GM19397 (cell line): ENCODE measurements around the gene ACVR2A.

Source experiments
- ATAC-seq: cut with Tn5 transposase; IDR thresholded peaks from one replicate; pipeline ENCODE4 v1.9.1; 2021; ENCODE audit warnings: mild to moderate bottlenecking, moderate library complexity; ENCODE audit not compliant: unreplicated experiment

The ACVR2A gene

DNA sequence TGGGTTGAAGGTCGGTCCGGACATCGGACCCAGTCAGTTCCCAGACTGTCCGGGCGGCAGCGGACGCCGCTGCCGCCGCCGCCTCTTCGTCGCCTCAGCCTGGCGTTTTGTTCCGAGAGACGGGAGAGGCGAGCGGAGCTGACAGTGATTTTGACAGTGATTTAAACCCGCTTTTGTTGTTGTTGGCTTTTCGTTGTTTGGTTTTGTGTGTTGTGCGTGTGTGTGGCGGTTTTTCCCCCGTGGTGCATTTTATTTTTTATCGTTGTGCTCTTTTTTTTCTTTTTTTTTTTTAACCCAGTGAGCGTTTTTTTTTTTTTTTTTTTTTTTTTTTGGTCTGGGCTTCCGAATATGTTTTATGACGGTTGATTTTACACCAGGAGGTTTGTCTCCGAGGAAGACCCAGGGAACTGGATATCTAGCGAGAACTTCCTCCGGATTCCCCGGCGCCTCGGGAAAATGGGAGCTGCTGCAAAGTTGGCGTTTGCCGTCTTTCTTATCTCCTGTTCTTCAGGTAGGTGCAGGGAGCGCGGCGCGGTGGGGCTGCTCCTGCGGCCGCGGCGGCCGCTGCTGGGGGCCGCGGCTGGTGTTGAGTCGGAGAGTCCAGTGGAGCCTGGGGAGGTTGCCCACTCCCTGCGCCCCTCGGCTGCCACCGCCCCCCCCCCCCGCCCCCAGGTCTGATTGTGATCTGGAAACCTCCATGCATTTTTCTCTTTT lies at the start of gene ACVR2A:
ACVR2A (plus strand) TSS at position 333 of the 714 bp plus-strand sequence; CDS start at position 457, 124 bp downstream.
- peak; percentile 47 for ATAC-seq

DNA sequence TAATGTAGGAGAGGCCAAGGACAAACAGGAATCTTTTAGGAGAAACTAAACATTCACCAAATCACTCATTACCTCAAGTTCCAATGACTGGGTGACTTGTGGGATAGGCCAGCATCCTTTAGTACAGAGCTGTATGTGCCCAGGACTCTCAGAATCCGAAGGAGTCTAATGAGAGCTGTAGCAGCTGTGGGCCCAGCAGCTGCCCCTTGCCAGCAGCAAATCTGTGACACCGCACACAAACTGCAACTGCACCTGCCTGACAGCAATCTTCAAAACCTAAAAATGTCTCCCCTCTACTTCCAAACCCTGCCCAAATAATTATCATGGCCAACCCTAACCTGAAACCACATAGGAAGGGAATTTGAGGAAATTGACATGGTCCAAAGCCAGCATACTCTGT lies 44.5 kb upstream of the ACVR2A start:
- ATAC-seq = no peak

DNA sequence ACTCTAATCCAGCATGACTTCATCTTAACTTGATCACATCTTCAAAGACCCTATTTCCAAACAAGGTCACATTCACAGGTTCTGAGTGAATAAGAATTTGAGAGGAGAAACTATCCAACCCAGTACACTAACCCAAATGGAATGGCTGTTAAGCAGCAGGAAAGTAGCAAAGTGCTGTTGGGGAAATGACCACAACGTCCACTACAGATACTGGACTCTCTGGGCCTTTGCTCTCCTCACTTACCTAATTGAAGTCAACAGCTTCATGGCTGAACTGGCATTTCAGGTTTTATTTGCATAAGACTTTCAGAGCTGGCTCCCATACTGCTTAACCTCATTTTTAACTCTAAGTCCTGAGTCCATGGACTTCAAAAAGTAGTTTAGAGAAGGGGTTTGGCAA lies 38.0 kb upstream of the ACVR2A start:
- ATAC-seq = no peak

- ATAC-seq = no peak
These were observed 36.3 kb upstream of the ACVR2A start for GRCh38 chr2:147808520-147808919.

GRCh38 chr2:147810883-147811765 lies 33.7 kb upstream of the ACVR2A start:
- ATAC-seq = no peak

DNA sequence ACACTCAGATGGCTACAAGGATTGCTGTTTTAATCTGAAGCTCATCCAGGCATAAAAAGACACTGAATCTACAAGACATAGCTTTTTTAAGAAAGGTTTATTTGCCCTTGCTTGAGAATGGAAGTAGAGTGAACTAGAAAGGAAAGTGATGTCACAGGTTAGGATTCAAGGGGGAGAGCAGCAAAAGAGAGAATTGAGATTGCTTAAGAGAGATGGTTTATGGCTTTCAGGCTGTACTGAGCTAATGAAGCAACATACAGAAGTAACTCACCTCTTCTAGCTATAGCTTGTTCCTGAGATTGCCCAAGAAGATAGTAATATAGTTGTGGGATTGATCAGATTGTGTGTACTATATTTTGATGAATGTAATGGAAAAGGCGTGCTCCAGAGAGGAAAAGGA lies 26.1 kb upstream of the ACVR2A start:
- ATAC-seq = no peak

DNA sequence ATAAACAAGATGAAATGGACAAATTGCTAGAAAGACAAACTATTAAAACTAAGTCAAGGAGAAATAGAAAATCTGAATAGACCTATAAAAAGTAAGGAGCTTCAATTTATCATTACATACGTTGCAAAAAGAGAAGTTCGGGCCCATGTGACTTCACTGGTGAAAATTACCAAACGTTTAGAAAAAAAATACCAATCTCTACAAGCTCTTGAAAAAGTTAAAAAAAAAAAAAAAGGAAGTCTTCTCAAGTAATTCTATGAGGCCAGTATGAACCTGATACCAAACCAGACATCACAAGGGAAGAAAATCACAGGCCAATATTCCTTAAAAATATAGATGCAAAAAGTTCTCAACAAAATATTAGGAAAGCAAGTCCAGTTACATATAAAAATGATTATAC lies 20.2 kb upstream of the ACVR2A start:
- ATAC-seq = no peak

DNA sequence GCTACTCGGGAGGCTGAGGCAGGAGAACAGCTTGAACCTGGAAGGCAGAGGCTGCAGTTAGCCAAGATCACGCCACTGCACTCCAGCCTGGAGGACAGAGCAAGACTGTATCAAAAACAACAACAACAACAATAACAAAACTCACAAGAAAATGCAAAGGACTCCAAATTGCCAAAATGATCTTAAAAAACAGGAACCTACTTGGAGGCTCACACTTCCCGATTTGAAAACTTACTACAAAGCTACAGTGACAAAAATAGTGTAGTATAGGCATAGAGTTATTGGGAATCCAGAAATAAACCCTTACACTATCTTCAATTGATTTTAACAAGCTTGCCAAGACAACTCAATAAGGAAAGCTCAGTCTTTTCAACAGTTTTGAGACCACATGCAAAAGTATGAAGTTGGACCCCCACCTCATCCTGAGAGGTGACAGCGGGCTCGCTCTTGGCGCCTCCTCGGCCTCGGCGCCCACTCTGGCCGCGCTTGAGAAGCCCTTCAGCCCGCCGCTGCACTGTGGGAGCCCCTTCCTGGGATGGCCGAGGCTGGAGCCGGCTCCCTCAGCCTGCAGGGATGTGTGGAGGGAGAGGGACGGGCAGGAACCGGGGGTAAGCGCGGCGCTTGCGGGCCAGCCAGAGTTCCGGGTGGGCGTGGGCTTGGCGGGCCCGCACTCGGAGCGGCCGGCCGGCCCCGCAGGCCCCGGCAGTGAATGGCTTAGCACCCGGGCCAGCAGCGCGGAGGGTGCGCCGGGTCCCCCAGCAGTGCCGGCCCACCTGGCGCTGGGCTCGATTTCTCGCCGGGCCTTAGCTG lies 18.3 kb upstream of the ACVR2A start:
- no peak for ATAC-seq

GRCh38 chr2:147827088-147827375 lies 17.8 kb upstream of the ACVR2A start:
- no peak for ATAC-seq

DNA sequence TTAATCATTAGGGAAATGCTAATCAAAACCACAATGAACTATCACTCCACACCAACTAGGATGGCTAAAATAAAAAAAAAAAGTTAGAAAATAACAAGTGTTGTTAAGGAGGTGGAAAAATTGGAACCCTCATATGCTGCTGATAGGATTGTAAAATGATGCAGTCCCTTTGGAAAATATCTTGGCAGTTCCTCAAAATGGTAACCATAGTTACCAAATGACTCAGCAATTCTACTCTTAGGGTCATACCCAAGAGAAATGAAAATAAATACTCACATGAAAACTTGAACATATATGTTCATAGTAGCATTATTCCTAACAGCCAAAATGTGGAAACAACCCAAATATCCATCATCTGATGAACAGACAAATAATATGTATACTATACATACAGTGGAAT lies 15.7 kb upstream of the ACVR2A start:
- no peak for ATAC-seq

DNA sequence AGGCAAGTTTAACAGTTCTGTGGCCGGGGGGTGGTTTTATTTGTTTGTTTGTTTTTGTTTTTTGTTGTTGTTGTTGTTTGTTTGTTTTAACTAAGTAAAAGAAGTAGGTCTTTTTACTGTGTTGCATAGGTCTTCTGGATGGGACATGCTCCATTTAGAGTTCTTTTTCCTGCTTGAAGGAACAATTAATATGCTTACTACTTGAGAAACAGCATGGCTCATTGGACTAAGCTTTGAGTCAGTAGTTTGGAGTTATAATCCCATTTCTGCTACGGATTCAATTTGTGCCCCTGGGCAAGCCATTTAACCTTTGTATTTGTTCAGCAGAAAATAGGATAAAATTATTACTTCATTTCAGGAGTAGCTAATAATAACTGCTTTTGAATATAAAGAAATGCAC lies 8.7 kb upstream of the ACVR2A start:
- ATAC-seq = no peak

DNA sequence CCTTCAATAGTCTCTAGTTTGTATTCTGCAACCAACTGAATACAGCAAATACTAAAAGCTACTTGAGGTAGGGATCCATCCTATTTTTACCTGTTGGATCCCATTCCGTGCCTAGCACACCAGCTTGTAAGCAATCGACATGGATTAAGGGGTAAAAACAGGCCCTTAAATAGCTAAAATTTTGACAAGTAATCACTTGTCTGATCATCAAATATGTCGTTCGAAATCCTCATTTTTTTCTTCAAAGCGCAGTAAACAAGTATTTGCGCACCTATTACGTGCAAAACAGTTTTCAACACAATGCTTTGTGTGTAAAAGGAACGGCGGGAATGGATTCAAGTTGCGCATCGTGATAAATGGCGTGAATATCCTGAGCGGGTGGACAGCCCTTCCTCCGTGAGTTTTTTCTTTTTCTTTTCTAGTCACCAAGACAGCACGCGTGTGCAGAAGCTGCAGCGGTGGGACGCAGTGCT lies 1.4 kb upstream of the ACVR2A start:
- no peak for ATAC-seq

- peak; percentile 90 for ATAC-seq
These were observed 749 bp upstream of the ACVR2A start for GRCh38 chr2:147843864-147844696.

DNA sequence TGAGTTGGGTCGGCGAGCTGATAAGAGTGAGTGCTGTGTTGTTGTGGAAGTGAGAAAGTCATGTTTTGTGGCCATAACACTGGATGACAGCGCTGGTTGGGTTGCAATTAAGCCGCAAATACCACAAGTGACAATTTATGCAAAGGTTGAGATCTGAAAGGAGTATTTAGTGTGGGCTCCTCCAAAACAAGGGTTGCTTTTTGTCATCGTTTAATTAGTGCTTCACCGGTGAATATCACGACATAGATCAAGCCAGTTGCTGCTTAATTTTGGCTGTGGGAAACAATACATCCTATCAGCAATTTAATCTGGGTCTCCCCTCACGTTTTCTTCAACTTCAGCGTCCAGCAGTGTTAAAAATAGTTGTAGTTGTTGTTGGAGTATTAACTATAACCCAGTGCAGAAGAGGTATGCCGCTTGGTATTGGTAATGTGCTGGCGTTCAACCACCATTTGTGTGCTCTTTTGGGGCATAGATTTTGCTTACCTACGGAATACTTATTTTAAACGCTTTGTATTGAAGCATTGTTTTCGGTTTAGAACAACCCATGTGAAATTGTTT lies 662 bp downstream of the ACVR2A start:
- peak; percentile 36 for ATAC-seq

DNA sequence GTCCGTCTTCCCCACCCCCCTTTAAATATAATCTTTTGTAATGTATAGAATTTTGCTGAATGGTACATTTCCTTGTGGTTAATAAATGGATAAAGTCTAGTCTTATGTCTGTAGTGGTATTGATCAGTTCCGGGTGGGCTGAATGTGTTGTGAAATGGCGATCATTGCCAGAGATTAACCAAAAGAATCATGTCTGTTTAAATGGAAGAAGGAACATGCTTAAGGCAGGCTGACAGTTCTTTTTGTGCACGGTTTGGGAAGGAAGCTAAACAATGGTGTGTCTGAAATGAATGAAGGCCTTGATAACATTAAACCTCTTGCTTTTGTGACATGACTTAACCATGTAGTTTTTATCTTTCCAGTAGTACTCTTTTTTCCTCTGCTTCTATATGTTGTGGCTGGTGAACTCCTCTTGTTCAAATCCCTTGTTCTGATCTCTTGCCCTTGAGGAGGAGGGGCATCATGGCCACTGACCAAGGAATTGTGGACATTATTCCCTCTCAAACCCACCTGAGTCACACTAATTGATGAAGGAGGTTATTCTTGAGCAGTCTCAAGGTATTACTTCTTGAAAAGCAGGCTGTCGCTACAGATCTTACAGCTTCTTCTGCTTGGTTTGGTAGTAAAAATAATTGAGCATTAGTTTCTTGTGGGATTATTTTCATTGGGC lies 1.7 kb downstream of the ACVR2A start:
- ATAC-seq = no peak

DNA sequence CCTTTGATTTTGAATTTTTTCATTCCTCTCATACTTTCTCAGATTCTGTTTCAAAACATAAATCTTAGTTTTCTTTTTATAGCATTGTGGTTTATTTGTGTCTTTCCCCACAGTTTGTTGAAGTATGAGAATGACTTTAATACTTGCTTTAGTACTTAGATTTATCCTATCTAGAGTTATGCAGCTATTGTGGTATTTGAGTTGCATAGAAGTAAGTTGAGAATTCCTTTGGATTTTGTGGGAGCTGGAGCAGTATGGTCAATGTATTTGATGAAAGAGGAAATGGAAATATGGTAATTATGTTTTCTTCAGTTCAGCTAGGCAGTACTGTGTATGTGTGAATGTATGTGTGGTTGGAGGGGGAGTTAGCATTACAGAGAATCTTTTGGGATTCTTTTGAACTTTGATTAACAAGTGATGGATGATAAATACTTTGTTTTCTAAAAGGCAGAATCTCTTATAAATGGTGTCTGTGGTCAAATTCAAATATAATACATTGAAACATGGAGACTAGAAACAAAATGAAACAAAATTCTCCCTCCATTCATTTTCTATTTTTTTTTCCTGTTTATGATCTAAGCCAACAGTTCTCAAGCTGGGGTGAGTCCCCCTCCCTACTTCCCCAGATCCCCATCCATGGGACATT lies 3.0 kb downstream of the ACVR2A start:
- ATAC-seq = no peak

DNA sequence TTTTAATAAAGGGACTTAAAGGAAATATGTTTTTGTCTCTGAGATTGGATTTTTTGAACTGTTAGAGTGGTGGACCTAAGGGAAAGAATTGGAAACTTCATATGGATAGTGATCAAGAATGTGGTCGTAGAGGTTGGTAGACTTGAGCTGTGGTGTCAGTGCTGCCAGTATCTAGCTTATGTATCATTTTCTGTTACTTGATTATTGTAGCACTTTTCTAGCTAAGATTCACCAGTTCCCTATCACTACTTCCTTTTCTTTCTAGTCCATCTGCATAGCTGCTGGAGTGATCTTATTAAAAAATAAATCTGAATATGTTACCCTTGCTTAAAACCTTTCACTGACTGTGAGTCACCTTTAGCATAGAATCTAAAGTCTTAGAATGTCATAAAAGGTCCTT lies 6.0 kb downstream of the ACVR2A start:
- no peak for ATAC-seq

GRCh38 chr2:147851244-147851930 lies 6.6 kb downstream of the ACVR2A start:
- ATAC-seq = no peak
